Upper lobe of left lung (tissue), 6 donors: ENCODE data around the gene ITPRIPL2. TPM values are rescaled to one million over a fixed set of nuclear protein-coding genes. Genes with fewer than 3 reads are reported as not detected.

Experiments
- ATAC-seq, 2 donors: fragments of 200-7000 bp; cut with Tn5 transposase; one replicate each; pipeline ENCODE4 v1.9.1; 2022; ENCODE audit warnings: mild to moderate bottlenecking in 2 of 2, moderate library complexity in 2 of 2; ENCODE audit not compliant: low FRiP score in 2 of 2
- DNase-seq, 2 donors: peaks; one replicate each; pipeline ENCODE4 v3.0.0-alpha.2; 2019 to 2020
- H3K27ac ChIP-seq, 4 donors: fragments of 200-600 bp; sonication (generic); one replicate each; pipeline ENCODE4 v1.5.1; 2016 to 2019
- H3K27me3 ChIP-seq, 4 donors: fragments of 200-600 bp; sonication (generic); one replicate each; pipeline ENCODE4 v1.5.1; 2017 to 2019
- H3K36me3 ChIP-seq, 4 donors: fragments of 200-600 bp; sonication (generic); one replicate each; pipeline ENCODE4 v1.5.1; 2016 to 2019
- H3K4me1 ChIP-seq, 4 donors: fragments of 200-600 bp; sonication (generic); one replicate each; pipeline ENCODE4 v1.5.1; 2018 to 2019
- H3K4me3 ChIP-seq, 4 donors: fragments of 200-600 bp; sonication (generic); one replicate each; pipeline ENCODE4 v1.5.1; 2017 to 2019; ENCODE audit warnings: mild to moderate bottlenecking in 2 of 4, moderate library complexity in 1 of 4
- H3K9me3 ChIP-seq, 4 donors: fragments of 200-600 bp; sonication (generic); one replicate each; pipeline ENCODE4 v1.5.1; 2018 to 2019
- EP300 ChIP-seq, 4 donors: sonication (generic); formaldehyde crosslinking; IDR thresholded peaks; one replicate each; pipeline ENCODE4 v1.5.1; 2017; ENCODE audit warnings: antibody characterized with exemption in 4 of 4, control low read depth in 2 of 4
- POLR2A ChIP-seq, 4 donors: fragments of 450-650 bp; IDR thresholded peaks; one replicate each; pipeline ENCODE4 v1.5.1; 2016 to 2017; ENCODE audit warnings: antibody characterized with exemption in 4 of 4, mild to moderate bottlenecking in 2 of 4
- POLR2AphosphoS5 ChIP-seq, 2 donors: sonication (generic); formaldehyde crosslinking; IDR thresholded peaks; one replicate each; pipeline ENCODE4 v1.5.1; 2017; ENCODE audit warnings: antibody characterized with exemption in 2 of 2
- whole genome bisulfite sequencing, 2 donors: methylation state at CpG; one replicate each; pipeline ENCODE4 v1.1.5; 2017 to 2018; 5-methylcytosine and 5-hydroxymethylcytosine counted together
- total RNA-seq, 6 donors: library from RNA; depleted of rRNA in 4 of 6; stranded (reverse); fragments of >200 nt in 4 of 6; gene quantifications; one replicate each; pipeline versions ENCODE4 v1.1.0 to v1.2.1, GENCODE V29; 2016 to 2021
- TF ChIP-seq, protein P1 (sequence below), 6 experiments: fragments of 450-650 bp in 4 of 6; fragments of 200-600 bp in 2 of 6; sonication (generic) in 2 of 6; IDR thresholded peaks; one replicate each; pipeline ENCODE4 v1.5.1; 2016 to 2019; ENCODE audit warnings: antibody characterized with exemption in 6 of 6
- donor health status: DM: no; HTN: no; CAD: no; lungs with moderate emphysema.
- donor health status: DM: no; HTN: yes; CAD: no; lungs with severe emphysema.

Gene ITPRIPL2
- total RNA-seq, 6 donors from 2014 or later: 39.9 to 90.6 (median 57.5) TPM

DNA sequence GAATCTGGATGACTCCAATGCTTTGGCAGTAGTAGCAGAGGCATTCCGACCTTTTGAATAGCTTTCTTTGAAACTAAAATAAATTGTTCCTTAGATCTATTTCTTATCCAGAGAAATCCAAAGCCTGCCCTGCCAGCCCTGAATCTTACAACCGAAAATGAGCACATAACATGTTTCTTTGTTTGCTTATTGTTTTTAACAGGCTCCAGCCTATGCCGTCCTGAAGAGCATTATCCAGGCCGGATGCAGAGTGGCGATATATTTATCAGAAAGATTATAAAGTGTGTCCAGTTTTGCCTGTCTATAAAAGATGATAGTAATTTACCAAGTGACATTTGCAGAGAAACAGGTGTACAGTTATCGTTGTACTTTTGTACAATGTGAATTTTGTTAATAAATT lies 35.9 kb upstream of the ITPRIPL2 start:
- DNase-seq (no peak), ATAC-seq (no peak)
- no peak overlapping the region for H3K4me3 ChIP-seq
- H3K36me3 ChIP-seq: peaks cover 9 to 79% (median 36%) of the 10 kb centered on the region in 4 donors
- H3K27me3 ChIP-seq: no peaks in the 10 kb centered on the region
- WGBS, 2 donors: 86 to 92% methylated on average over 6 of the region's 6 CpGs
- no peak for TF ChIP-seq POLR2A (IDR thresholded peaks at IDR 0.05)
- TF ChIP-seq, protein P1, sequence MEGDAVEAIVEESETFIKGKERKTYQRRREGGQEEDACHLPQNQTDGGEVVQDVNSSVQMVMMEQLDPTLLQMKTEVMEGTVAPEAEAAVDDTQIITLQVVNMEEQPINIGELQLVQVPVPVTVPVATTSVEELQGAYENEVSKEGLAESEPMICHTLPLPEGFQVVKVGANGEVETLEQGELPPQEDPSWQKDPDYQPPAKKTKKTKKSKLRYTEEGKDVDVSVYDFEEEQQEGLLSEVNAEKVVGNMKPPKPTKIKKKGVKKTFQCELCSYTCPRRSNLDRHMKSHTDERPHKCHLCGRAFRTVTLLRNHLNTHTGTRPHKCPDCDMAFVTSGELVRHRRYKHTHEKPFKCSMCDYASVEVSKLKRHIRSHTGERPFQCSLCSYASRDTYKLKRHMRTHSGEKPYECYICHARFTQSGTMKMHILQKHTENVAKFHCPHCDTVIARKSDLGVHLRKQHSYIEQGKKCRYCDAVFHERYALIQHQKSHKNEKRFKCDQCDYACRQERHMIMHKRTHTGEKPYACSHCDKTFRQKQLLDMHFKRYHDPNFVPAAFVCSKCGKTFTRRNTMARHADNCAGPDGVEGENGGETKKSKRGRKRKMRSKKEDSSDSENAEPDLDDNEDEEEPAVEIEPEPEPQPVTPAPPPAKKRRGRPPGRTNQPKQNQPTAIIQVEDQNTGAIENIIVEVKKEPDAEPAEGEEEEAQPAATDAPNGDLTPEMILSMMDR (IDR thresholded peaks at IDR 0.05): no peak
- TF ChIP-seq EP300 (IDR thresholded peaks at IDR 0.05): no peak
- no peak for TF ChIP-seq POLR2AphosphoS5 (IDR thresholded peaks at IDR 0.05)
- H3K9me3 ChIP-seq: no peaks in the 10 kb centered on the region
- no peak overlapping the region for H3K27ac ChIP-seq
- no peaks in the 10 kb centered on the region for H3K4me1 ChIP-seq

DNA sequence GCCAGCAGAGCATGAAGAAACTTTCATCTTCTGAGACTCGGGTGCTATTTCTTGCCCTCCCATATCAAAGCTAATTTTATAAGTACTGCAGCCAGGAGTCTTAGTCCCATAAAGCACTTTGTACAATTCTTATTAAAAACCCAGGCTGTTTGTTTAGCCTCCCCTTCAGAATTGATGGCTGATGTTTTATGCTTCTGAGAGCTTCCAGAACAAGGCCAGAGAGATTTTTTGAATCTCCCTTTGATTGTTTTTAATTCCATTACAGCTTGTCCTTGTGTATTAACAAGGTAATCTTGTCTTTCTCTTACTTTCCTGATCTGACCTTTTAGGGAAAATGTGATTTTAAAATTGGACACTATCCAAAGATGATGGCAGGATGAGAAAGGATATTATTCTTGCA lies 30.1 kb upstream of the ITPRIPL2 start:
- Histone ChIP-seq H3K9me3 (no peaks in the 10 kb centered on the region), H3K36me3 (peaks cover 0 to 25% (median 6%) of the 10 kb centered on the region in 4 donors), H3K4me3 (no peak overlapping the region), H3K27me3 (no peaks in the 10 kb centered on the region), H3K4me1 (peaks cover 7 to 15% (median 10%) of the 10 kb centered on the region in 4 donors), H3K27ac (no peak overlapping the region)
- DNase-seq (no peak), ATAC-seq (no peak)
- 84 to 86% methylated on average over 1 of the region's 1 CpG for WGBS, 2 donors
- TF ChIP-seq, protein P1 (IDR thresholded peaks at IDR 0.05): no peak
- TF ChIP-seq POLR2A (IDR thresholded peaks at IDR 0.05) (no peak), POLR2AphosphoS5 (IDR thresholded peaks at IDR 0.05) (no peak), EP300 (IDR thresholded peaks at IDR 0.05) (no peak)

DNA sequence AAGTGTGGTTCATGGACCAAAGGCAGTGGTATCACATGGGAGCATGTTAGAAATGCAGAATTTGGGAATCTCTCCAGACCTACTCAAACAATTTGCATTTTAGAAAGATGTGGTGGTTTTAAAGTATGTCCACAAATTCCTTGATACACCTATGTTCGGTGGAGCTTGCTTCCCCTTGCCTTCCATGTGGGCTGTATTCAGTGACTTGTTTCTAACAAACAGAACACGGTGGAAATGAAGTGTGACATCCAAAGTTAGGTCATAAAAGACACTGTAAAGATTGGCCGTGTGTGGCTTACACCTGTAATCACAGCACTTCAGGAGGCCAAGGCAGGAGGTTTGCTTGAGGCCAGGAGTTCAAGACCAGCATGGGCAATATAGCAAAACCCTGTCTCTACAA lies 29.6 kb upstream of the ITPRIPL2 start:
- WGBS, 2 donors: 62 to 70% methylated on average over 3 of the region's 3 CpGs
- DNase-seq (no peak), ATAC-seq (no peak)
- Histone ChIP-seq H3K9me3 (no peaks in the 10 kb centered on the region), H3K27ac (no peak overlapping the region), H3K4me1 (peaks cover 7 to 15% (median 10%) of the 10 kb centered on the region in 4 donors), H3K36me3 (peaks cover 0 to 20% (median 3%) of the 10 kb centered on the region in 4 donors), H3K4me3 (no peak overlapping the region), H3K27me3 (no peaks in the 10 kb centered on the region)
- TF ChIP-seq POLR2AphosphoS5 (IDR thresholded peaks at IDR 0.05): no peak
- no peak for TF ChIP-seq POLR2A (IDR thresholded peaks at IDR 0.05)
- TF ChIP-seq, protein P1 (IDR thresholded peaks at IDR 0.05): no peak
- no peak for TF ChIP-seq EP300 (IDR thresholded peaks at IDR 0.05)

DNA sequence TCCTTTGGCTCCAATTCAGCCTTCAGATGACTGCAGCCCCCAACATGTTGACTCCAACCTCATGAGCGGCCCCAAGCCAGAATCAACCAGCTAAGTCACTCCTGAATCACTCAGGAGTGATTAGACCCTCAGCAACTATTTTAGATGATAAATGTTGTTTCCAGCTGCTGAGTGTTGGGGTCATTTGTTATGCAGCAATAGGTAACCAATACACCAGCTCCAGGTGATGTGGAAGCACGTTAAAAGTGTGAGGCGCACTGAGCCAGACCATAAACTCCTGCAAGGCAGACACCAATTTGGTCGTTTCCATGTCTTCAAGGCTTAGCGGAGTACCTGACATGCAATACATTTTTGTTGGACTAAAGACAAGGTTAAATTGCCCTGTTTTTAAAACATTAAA lies 28.9 kb upstream of the ITPRIPL2 start:
- H3K9me3 ChIP-seq: no peaks in the 10 kb centered on the region

More for the DNA sequence above, 28.9 kb upstream of the ITPRIPL2 start:
- Histone ChIP-seq H3K27me3 (no peaks in the 10 kb centered on the region), H3K36me3 (peaks cover 0 to 13% (median 0%) of the 10 kb centered on the region in 4 donors), H3K27ac (no peak overlapping the region), H3K4me3 (no peak overlapping the region), H3K4me1 (peaks cover 7 to 15% (median 10%) of the 10 kb centered on the region in 4 donors)
- DNase-seq (no peak), ATAC-seq (no peak)
- TF ChIP-seq POLR2A (IDR thresholded peaks at IDR 0.05) (no peak), EP300 (IDR thresholded peaks at IDR 0.05) (no peak), POLR2AphosphoS5 (IDR thresholded peaks at IDR 0.05) (no peak)
- TF ChIP-seq, protein P1 (IDR thresholded peaks at IDR 0.05): no peak
- WGBS, 2 donors: 87 to 90% methylated on average over 5 of the region's 5 CpGs
